Nucleus accumbens (tissue), 56 donors: ENCODE data around the gene EAF1.
"Not testable (repeated sequence)": the region's sequence is repeated elsewhere in the genome, so short reads cannot be mapped to it uniquely, and the experiment has no call there.

Experiments
- DNase-seq, 56 donors: peaks; one replicate each; lab custom pipeline; 2025; lab: John Stamatoyannopoulos, UW

The EAF1 gene

GRCh38 chr3:15476378-15476777, 49.0 kb downstream of the EAF1 start:
- DNase-seq, result no peak

GRCh38 chr3:15477951-15478639, 50.7 kb downstream of the EAF1 start:
- DNase-seq, result no peak

- no peak for DNase-seq
Observed at GRCh38 chr3:15478640-15478979, 51.2 kb downstream of the EAF1 start.

GRCh38 chr3:15479400-15480224, 52.2 kb downstream of the EAF1 start:
- DNase-seq, result no peak

GRCh38 chr3:15484551-15484950, 57.2 kb downstream of the EAF1 start:
- DNase-seq, result not testable (repeated sequence)

GRCh38 chr3:15486020-15486419, 58.6 kb downstream of the EAF1 start:
- no peak for DNase-seq

- no peak for DNase-seq
Observed at GRCh38 chr3:15486979-15487378, 59.6 kb downstream of the EAF1 start.

- no peak for DNase-seq
Observed at GRCh38 chr3:15488002-15488401, 60.6 kb downstream of the EAF1 start.

GRCh38 chr3:15490158-15490557, 62.8 kb downstream of the EAF1 start:
- no peak for DNase-seq

- no peak for DNase-seq
Observed at GRCh38 chr3:15491143-15491542, 63.7 kb downstream of the EAF1 start.
